ENCODE measurements around the gene MS4A18. TPM values are rescaled to one million over a fixed set of nuclear protein-coding genes. Genes with fewer than 3 reads are reported as not detected.
"Not testable (repeated sequence)": the region's sequence is repeated elsewhere in the genome, so short reads cannot be mapped to it uniquely, and the experiment has no call there.

The MS4A18 gene
- total and polyA plus RNA-seq, 4 donors: not detected

DNA sequence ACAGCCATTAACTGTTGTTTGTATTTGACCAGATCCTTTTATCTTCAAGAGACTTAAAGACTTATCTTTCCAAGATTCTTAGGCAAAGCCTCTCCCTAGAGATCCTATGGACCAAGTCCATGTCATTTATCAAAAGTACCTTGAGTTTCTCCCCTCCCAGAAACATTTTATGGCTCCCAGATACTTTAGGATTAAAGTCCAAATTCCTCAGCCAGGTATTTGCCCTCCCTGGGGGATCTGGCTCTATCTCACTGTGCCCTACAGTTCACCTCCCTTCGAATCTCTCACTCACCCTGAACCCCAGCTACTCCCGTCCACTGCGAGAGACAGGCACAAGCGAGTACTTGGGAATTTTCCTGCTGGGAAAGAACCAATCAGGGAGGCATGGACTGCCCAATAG, 13.2 kb upstream of the MS4A18 start:
- Histone ChIP-seq H3K4me3 (ENCODE audit: low read depth in 1 of 3, low read length in 3 of 3) (no peak overlapping the region), H3K36me3 (ENCODE audit: control insufficient read depth in 4 of 4, insufficient read depth in 3 of 4, low read depth in 1 of 4, low read length in 3 of 4) (no peaks in the 10 kb centered on the region), H3K27ac (ENCODE audit: low read depth in 1 of 2, low read length in 2 of 2) (no peak overlapping the region), H3K27me3 (ENCODE audit: control insufficient read depth in 4 of 4, insufficient read depth in 4 of 4, low read length in 3 of 4) (peaks cover 0 to 4% (median 0%) of the 10 kb centered on the region in 4 donors), H3K9me3 (ENCODE audit: control insufficient read depth in 4 of 4, low read length in 3 of 4) (no peaks in the 10 kb centered on the region), H3K9ac (ENCODE audit: low read depth in 1 of 2, low read length in 2 of 2) (no peak overlapping the region), H3K4me1 (ENCODE audit: control insufficient read depth in 4 of 4, insufficient read depth in 4 of 4, low read length in 3 of 4) (no peaks in the 10 kb centered on the region)
- no peak for TF ChIP-seq RAD21 (IDR thresholded peaks at IDR 0.05)
- TF ChIP-seq YY1 (IDR thresholded peaks at IDR 0.05): no peak
- no peak for TF ChIP-seq TAF1 (conservative IDR thresholded peaks at IDR 0.05)
- no peak for TF ChIP-seq HNF4A (conservative IDR thresholded peaks at IDR 0.05)
- no peak for TF ChIP-seq RXRA (IDR thresholded peaks at IDR 0.05)
- no peak for TF ChIP-seq GABPA (IDR thresholded peaks at IDR 0.05 in 1 of 2, conservative IDR thresholded peaks at IDR 0.05 in 1 of 2)
- TF ChIP-seq, protein P1, sequence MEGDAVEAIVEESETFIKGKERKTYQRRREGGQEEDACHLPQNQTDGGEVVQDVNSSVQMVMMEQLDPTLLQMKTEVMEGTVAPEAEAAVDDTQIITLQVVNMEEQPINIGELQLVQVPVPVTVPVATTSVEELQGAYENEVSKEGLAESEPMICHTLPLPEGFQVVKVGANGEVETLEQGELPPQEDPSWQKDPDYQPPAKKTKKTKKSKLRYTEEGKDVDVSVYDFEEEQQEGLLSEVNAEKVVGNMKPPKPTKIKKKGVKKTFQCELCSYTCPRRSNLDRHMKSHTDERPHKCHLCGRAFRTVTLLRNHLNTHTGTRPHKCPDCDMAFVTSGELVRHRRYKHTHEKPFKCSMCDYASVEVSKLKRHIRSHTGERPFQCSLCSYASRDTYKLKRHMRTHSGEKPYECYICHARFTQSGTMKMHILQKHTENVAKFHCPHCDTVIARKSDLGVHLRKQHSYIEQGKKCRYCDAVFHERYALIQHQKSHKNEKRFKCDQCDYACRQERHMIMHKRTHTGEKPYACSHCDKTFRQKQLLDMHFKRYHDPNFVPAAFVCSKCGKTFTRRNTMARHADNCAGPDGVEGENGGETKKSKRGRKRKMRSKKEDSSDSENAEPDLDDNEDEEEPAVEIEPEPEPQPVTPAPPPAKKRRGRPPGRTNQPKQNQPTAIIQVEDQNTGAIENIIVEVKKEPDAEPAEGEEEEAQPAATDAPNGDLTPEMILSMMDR (IDR thresholded peaks at IDR 0.05; ENCODE audit: low read depth, low read length, missing input control): no peak
- no peak for TF ChIP-seq JUND (IDR thresholded peaks at IDR 0.05)
- TF ChIP-seq, protein P2, sequence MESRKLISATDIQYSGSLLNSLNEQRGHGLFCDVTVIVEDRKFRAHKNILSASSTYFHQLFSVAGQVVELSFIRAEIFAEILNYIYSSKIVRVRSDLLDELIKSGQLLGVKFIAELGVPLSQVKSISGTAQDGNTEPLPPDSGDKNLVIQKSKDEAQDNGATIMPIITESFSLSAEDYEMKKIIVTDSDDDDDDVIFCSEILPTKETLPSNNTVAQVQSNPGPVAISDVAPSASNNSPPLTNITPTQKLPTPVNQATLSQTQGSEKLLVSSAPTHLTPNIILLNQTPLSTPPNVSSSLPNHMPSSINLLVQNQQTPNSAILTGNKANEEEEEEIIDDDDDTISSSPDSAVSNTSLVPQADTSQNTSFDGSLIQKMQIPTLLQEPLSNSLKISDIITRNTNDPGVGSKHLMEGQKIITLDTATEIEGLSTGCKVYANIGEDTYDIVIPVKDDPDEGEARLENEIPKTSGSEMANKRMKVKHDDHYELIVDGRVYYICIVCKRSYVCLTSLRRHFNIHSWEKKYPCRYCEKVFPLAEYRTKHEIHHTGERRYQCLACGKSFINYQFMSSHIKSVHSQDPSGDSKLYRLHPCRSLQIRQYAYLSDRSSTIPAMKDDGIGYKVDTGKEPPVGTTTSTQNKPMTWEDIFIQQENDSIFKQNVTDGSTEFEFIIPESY (IDR thresholded peaks at IDR 0.05): no peak
- no peak for TF ChIP-seq NR2F2 (IDR thresholded peaks at IDR 0.05)
- TF ChIP-seq, protein P3, sequence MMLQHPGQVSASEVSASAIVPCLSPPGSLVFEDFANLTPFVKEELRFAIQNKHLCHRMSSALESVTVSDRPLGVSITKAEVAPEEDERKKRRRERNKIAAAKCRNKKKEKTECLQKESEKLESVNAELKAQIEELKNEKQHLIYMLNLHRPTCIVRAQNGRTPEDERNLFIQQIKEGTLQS (IDR thresholded peaks at IDR 0.05): no peak
- TF ChIP-seq FOXA2 (IDR thresholded peaks at IDR 0.05): no peak
- TF ChIP-seq, protein P4, sequence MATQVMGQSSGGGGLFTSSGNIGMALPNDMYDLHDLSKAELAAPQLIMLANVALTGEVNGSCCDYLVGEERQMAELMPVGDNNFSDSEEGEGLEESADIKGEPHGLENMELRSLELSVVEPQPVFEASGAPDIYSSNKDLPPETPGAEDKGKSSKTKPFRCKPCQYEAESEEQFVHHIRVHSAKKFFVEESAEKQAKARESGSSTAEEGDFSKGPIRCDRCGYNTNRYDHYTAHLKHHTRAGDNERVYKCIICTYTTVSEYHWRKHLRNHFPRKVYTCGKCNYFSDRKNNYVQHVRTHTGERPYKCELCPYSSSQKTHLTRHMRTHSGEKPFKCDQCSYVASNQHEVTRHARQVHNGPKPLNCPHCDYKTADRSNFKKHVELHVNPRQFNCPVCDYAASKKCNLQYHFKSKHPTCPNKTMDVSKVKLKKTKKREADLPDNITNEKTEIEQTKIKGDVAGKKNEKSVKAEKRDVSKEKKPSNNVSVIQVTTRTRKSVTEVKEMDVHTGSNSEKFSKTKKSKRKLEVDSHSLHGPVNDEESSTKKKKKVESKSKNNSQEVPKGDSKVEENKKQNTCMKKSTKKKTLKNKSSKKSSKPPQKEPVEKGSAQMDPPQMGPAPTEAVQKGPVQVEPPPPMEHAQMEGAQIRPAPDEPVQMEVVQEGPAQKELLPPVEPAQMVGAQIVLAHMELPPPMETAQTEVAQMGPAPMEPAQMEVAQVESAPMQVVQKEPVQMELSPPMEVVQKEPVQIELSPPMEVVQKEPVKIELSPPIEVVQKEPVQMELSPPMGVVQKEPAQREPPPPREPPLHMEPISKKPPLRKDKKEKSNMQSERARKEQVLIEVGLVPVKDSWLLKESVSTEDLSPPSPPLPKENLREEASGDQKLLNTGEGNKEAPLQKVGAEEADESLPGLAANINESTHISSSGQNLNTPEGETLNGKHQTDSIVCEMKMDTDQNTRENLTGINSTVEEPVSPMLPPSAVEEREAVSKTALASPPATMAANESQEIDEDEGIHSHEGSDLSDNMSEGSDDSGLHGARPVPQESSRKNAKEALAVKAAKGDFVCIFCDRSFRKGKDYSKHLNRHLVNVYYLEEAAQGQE (IDR thresholded peaks at IDR 0.05): no peak
- 52% methylated on average over 4 of the region's 4 CpGs for WGBS
- DNase-seq (ENCODE audit: low spot score): no peak

DNA sequence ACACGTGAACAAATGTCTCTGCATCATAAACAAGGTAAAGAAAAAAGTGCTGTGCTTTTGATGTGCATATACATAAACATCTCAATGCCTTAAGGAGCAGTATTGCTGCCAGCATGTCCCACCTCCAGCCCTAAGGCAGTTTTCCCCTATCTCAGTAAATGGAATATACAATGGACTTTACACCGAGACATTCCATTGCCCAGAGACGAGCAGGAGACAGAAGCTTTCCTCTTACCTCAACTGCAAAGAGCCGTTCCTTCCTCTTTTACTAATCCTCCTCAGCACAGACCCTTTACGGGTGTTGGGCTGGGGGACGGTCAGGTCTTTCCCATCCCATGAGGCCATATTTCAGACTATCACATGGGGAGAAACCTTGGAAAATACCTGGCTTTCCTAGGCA, 11.1 kb upstream of the MS4A18 start:
- not testable (repeated sequence) for H3K4me3 ChIP-seq (ENCODE audit: low read depth in 1 of 3, low read length in 3 of 3); H3K9me3 ChIP-seq (ENCODE audit: control insufficient read depth in 4 of 4, low read length in 3 of 4); H3K27me3 ChIP-seq (ENCODE audit: control insufficient read depth in 4 of 4, insufficient read depth in 4 of 4, low read length in 3 of 4); H3K27ac ChIP-seq (ENCODE audit: low read depth in 1 of 2, low read length in 2 of 2); H3K36me3 ChIP-seq (ENCODE audit: control insufficient read depth in 4 of 4, insufficient read depth in 3 of 4, low read depth in 1 of 4, low read length in 3 of 4); H3K4me1 ChIP-seq (ENCODE audit: control insufficient read depth in 4 of 4, insufficient read depth in 4 of 4, low read length in 3 of 4); DNase-seq (ENCODE audit: low spot score); H3K9ac ChIP-seq (ENCODE audit: low read depth in 1 of 2, low read length in 2 of 2)
- WGBS: 72% methylated on average over 6 of the region's 6 CpGs
